ENCODE data around the gene UGT1A8.

UGT1A8 gene

DNA sequence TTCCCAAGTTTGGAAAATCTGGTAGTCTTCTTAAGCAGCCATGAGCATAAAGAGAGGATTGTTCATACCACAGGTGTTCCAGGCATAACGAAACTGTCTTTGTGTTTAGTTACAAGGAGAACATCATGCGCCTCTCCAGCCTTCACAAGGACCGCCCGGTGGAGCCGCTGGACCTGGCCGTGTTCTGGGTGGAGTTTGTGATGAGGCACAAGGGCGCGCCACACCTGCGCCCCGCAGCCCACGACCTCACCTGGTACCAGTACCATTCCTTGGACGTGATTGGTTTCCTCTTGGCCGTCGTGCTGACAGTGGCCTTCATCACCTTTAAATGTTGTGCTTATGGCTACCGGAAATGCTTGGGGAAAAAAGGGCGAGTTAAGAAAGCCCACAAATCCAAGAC is 154.7 kb downstream of the UGT1A8 start:
- DNase-seq = no peak

DNA sequence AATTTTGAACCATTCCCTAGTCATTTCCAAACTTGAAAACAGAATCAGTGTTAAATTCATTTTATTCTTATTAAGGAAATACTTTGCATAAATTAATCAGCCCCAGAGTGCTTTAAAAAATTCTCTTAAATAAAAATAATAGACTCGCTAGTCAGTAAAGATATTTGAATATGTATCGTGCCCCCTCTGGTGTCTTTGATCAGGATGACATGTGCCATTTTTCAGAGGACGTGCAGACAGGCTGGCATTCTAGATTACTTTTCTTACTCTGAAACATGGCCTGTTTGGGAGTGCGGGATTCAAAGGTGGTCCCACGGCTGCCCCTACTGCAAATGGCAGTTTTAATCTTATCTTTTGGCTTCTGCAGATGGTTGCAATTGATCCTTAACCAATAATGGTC is 155.2 kb downstream of the UGT1A8 start:
- DNase-seq = no peak

DNA sequence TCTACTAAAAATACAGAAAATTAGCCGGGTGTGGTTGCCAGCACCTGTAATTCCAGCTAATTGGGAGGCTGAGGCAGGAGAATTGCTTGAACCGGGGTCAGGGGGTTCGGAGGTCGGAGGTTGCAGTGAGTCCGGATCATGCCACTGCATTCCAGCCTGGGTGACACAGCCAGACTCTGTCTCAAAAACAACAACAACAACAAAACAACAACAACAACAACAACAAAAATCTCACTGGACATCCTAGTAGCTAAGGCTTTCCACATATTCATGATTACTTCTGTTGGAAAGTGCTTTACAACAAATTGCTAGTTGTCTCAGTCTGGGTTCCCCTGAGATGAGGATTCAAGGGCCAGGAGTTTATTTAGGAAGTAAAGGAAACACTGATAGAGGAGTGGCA is 156.4 kb downstream of the UGT1A8 start:
- DNase-seq = no peak

DNA sequence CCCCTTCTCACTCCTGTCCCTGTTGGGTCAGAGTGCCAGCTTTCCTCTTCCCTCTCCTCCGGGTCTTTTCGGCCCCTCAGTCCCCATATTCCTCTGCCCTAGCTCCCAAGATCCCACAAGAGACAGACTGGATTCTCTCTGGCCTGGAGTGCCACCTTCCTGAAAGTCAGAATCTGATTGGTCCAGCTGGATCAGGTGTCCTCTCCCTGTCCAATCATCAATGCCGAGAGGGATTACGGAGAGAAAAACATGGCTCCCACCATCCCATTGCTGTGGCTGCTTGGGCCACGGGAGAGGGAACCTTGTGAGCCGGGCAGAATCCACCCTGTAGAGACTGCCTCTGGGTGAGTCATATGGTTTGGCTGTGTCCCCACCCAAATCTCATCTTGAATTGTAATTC is 158.0 kb downstream of the UGT1A8 start:
- DNase-seq = no peak

DNA sequence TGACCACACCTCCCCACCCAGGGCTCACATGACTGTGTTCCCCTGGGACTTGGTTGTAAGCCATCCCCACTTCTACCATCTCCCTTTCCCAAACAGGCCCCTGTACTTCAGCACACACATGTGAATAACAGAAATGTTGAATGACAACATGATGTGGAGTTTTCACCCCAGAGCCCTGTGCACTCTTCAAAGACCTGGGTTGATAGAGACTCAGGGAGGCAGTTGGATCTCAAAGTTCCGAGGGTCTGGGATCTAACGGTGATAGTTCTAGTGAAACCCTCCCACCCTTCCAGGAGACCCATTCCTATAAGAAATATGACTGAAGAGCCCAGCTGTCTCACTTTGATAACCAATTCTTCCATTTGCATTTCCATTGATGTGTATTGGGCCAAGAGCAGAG is 160.6 kb downstream of the UGT1A8 start, which contains the start of gene MROH2A:
Gene MROH2A (plus strand): TSS at position 301 of the 400 bp plus-strand sequence. CDS start 1,029 bp downstream, outside the sequence.
- DNase-seq = no peak

DNA sequence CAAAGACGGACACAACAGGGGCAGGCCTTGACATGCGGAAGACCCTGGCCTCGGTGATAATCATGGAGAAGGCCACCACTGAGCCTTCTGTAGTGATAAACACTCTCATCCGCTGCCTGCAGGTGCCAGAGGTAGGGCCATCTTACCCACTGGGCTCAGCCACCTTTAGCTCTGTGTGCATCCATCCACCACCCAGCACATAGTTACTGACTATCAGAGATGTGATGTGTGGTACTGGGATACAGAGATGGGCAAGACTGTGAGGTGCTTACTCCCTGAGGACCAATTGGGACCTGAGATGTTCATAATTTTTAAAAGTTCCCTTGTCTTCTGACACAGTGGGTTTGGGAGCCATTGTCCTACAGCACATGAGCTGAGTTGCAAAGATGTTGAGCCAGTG is 162.3 kb downstream of the UGT1A8 start:
- DNase-seq = no peak

DNA sequence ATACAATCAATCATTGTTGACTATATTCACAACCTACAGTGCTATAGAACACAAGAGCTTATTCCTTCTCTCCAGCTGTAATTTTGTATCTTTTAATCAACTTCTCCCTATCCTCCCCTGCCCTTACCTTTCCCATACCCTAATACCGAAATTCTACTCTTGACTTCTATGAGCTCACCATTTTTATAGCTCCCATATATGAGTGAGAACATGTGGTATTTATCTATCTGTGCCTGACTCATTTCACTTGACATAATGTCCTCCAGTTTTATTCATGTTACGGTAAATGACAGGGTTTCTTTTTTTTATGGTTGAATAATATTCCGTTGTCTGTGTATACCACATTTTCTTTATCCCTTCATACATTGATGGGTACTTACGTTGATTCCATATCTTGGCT is 163.3 kb downstream of the UGT1A8 start:
- no peak for DNase-seq

DNA sequence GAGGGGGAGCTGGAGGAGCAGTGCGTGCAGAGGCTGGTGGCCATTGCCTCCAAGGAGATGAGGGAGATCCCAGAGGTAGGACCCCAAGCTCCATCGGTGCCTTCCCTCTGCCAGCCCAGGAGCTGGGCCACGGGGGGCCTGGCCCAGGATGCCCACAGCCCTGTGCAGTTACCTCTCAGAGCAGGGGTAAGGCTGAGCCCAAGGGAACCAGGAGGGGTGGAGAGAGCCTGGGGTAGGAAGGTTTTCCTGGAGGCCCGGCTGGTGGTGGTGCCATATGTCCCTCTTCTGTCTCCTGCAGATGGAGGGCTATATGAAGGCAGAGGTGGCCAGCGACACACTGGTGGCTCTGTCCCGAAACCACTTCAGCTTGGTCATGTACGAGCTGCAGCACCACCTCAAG is 172.1 kb downstream of the UGT1A8 start:
- DNase-seq = no peak

DNA sequence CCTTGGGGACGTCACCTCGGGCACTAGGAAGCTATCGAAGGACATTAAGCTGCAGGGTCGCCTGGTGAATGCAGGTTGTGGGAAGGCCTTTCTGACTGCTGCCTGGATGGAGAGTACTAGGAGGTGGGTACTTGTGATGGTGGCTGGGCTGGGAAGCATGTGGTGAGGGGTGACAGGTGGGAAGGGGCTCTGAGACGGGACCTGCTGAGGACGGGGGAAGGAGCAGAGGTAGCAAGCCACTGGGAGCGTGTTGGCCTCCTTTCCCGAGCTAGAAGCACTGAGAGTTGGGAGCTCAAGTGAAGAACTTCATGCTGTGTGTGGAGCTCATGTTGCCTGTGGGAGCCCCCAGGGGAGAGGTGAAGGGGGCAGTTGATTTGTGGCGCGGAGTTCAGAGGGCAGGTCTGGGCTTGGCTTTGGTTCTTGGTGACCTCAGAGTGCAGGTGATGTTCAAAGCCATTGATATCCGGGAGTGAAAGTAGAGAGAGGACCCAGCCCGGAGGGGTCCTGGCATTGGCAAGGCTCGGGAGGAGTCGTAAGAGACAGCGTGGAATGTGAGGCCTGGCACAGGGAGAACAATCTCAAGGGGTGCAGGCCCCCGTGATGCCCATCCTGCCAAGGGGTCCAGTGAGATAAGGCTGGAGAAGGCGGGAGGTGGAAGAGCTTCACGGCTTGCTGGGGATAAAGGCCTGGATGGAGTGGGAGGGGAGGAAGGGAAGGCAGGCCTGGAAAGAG is 173.9 kb downstream of the UGT1A8 start:
- no peak for DNase-seq

DNA sequence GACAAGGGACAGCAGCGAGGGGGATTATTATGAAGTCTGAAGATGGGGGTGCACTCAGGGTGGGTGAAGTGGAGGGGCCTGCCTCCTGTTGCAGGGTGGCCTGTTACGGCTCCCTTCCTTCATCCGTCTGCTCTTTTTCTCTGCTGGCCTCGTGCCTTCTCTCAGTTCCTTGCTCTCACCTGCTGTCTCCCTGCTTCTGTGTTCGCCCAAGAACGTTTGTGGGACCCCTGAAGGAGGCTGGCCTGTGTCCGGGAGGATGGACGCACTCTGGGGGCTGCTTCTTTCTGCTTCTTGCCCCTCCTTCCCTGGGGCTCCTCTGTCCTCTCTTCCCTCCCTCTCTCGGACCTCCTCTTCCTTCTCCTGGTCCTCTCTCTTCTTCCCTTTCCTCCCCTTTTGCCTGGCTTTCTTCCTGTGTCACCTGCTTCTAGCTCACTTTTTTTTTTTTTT is 174.5 kb downstream of the UGT1A8 start:
- no peak for DNase-seq

DNA sequence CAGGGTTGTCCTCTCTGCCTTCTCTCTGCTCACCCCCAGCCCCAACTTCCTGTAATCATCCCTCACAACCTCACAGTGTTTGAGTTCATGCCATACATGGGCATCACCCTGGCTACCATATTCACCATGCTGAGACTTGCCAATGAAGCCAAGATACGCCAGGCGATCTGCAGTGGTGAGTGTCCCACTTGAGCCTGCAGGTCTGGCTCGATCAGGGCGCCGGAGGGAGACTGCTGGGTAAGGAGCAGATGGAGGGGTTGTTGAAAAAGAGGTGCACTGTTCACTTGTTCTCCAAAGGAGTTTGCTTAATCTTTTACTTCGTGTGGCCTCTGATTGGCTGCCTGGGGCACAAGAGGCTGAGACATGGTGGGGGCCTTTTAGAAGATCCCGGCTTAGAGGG is 175.3 kb downstream of the UGT1A8 start:
- no peak for DNase-seq

DNA sequence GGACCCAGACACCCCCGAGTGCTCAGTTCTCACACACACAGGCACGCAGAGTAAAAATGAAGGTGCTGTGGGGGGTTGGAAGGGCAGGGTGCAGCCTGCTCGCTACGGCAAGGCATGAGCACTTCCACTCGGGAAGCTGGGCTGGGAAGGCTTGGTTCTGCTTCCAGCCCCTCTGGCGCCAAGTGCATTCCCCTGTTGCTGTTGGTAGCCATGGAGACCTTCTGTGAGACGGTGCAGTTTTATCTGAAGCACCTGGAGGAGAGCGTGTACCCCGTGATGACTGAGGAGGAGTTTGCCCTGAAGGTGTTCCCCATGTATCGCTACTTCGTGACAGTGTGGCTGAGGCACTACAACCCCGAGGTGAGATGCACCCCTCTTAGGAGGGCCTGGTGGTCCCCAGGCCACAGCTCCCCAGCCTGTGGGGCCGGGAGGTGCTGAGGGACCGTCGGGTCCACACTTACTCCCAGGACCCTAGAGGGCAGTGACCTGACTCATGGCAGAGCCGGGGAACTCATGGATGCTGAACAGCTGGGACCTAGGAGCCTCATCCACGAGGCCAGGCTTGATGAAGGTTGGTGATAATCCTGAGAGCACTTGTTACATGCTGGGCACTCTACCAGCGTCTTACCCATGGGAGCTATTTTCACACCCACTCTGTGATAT is 176.2 kb downstream of the UGT1A8 start:
- no peak for DNase-seq

DNA sequence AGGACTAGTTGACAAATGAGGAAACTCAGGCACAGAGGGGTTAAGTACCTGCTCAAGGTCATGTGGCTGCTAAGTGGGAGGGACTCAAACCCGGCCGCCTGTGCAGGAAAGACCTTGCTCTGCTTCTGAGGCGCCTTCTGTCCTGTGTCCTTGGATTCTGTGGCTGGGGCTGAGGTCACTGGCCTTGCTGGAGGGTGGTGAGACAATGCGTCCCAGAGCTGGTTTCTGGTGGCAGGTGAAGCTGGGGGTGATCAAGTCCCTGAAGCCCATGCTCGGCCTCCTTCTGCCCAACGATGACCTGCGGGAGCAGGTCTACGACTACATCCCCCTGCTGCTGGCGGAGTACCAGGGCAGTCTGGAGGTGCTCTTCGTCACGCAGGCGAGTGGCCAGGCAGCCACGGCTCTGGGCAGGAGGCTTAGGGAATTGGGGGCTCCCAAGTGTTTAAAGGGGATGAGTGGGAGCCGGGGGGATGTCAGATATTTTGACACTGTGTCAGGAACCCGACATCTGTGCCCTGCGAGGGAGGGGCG is 176.8 kb downstream of the UGT1A8 start:
- DNase-seq = no peak

DNA sequence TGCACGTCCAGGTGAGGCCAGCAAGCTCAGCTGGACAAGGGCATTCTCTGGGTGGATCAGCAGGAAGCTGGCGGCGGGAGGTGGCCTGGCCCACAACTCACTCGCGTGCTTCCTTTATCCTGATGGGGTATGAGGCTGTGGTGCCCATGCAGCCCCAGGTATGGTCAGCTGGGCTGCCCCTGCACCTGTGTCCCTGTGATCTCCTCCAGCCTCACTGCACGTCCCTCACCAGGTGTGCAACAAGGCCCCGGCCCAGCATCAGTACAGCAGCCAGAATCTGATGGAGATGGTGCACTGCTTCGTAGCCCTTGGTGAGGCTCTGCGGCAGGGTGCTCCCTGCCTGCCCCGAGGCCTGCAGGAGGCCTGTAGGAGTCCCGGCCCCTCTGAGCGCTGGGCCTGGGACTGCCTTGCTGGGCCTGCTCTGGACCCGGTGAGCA is 178.3 kb downstream of the UGT1A8 start:
- DNase-seq = no peak

DNA sequence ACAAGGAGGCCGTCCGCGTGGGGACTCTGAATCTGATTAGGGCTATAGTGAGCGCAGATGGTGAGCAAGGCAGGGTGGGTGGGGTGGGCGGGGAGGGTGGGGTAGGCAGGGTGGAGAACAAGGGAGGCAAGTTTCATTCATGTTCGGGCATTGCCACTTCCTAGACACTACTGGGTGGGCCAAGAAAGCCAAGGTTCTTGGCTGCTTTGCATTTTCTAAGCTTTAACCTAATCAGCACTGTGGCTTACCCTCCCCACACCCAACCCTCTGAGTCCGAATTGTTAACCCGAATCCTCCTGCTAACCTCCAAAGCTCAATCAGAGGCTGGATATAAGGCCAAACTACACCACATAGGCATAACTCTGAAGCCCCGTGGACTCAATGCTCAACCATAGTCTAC is 178.8 kb downstream of the UGT1A8 start:
- no peak for DNase-seq

DNA sequence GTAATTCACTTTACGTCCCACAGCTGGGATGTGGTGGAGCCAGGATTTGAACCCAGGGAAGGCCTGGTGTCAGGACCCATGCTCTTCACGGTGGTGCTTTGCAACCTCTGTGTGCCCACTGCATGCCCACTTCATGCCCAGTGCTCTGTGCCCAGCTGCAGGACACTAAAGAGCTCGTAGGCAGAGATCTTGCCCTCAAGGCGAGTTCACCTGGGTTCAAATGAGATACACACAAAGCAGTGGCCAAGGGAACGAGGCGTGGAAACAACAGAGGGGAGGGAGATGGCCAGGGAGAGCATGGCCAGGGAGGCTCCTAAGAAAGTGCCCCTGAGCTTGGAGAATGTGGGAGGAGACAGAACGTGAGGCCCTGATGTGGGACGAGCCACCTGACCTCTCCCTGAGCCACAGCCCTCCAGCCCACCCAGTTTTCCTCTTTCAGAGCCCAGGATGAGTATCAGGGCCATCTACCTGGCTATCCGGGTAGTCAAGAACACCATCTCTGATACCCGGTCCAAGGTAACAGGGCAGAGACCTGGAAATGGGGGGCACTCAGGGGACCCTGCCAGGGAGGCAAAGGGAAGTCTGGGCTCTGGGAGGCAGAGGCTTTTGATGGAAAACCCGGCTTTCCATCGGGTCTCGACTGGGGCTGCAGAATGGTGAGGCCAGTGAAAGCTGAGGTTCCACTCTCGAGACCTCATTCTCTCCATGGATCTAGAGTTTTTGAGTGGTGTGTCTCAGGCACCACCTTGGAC is 181.1 kb downstream of the UGT1A8 start:
- DNase-seq = no peak

DNA sequence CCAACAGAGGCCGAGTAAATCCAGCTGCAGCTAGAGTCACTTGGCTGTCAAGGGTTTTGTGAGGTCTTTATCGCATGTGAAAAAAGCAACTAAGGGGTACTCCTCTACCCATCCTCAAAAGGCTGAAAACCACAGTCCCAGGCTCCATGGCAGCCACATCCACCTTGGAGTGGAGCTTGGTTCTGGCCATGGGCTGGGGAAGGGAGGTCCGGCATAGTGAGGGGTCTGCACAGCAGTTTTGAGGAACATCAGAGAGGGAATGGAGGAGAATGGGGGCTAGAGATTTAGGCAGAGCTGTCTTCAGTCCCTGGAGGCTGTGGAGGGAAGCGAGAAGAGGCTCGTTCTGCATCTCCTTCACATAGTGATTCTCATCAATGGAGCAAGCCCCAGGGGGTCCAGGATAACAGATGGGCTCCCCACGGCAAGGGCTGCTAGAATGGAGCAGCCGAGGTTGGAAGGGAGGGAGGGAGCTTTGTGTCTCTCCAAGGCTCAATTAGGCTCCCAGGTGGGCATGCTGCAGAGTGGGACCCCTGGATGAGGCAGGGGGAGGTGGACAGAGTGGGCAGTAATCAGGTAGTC is 181.7 kb downstream of the UGT1A8 start:
- DNase-seq = no peak

DNA sequence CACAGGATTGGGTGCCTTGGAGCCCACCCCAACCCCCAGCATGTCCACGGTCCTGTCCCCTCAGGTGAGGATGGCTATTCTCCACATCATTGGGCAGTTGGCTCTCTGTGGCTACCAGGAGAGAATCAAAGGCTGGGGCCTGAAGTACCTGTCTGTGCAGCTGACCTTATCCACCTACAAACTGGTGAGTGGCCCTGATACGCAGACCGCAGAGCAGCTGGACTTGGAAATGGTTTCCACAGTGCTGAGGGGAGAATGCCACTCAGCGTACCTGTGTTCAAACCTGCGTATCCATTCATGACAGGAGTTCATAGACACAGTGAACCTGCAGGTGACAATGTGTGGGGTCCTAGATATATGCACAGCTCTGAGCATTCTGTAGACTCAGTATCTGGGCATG is 182.3 kb downstream of the UGT1A8 start:
- DNase-seq = no peak

DNA sequence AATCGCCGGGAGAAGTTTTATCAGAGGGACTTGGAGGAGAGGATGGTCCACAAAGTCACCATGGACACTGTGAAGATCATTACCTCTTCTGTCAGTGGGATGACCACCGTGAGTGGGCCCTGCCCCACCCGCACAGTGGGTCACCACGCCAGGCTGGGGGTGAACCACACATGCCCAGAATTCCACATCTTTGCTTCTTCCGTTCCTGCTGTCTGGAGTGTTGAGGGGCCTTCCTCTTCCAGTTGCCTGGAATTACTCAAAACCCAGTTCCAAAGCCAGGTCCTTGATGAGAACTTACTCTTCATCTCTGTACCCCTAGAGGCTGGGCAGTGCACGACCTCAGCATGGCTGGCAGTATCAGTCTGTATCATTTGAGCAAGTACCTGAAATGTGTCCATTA is 182.8 kb downstream of the UGT1A8 start:
- no peak for DNase-seq

DNA sequence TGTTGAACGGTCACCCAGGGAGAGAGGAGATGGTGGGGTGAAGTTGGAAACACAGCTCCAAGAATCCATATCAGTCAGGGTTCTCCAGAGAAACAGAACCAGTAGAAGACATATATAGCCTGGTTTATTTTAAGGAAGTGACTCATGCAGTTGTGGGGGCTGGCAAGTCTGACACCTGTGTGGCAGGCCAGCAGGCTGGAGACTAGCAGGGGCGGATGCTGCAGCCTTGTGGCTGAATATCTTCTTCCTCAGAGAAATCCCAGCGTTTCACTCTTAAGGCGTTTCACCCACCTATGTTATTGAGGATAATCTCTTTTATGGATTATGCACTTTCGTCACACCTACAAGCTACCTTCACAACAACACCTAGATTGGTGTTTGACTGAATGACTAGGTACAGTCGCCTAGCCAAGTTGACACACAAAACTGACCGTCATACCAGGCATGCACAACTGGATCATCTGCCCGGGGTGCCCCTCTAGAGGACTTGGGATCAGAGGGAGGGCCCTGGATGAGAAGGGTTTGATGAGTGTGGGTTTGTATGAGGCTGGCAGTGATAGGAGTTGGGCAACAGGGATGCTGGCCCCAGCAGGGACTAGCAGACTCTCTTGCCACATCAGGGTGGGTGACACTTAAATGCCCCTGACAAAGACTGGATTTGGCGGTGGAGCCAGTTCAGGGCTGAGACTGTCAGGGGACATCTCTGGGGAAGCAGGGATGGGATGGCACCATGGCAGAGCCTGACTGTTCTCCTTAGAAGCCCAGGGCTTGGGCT is 184.1 kb downstream of the UGT1A8 start:
- no peak for DNase-seq

DNA sequence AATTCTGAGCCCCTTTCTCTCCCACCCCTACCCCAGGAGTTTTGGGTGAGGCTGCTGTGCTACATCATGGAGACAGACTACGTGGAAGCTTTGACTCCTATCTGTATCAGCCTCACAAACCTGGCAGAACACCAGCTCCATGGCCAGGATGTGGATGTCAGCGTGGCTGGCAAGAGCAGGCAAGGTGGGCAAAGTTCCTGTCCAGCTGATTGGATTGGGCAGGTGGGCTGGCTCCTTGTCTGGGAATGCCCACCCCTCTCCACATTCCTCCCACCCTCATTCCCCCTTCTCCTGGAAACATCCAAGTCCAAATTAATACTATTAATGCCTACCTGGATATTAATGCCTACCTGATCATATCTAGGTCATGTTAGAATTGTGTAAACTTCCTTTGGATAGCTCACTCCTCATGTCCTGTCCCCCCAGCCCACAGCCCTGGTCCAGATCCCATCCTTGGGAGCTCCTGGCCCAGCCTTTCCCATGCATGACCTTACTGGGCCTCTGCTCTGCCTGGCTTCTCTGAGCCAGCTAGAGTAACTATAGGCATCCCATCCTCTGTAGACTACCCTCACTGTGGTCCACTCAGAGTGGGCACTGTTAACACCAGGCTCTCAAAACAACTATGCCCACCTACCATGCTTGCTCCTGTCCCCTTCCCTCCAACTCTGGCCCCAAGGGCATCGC is 184.8 kb downstream of the UGT1A8 start:
- no peak for DNase-seq
